Spleen (tissue), 11 donors: ENCODE data around the gene CASP10. TPM values are rescaled to one million over a fixed set of nuclear protein-coding genes. Genes with fewer than 3 reads are reported as not detected.

ENCODE experiments used
- DNase-seq: peaks from one replicate; pipeline ENCODE4 v3.0.0-alpha.2; 2020
- H3K27ac ChIP-seq, 8 donors: fragments of 200-600 bp; sonication (generic) in 7 of 8; 1 replicate in 4 of 8; 2 replicates in 4 of 8; pipeline versions ENCODE4 v1.5.0 to v1.8.0; 2016 to 2021; ENCODE audit warnings: inconsistent platforms in 4 of 8, mild to moderate bottlenecking in 4 of 8, moderate library complexity in 1 of 8
- H3K27me3 ChIP-seq, 7 donors: fragments of 200-600 bp; sonication (generic) in 6 of 7; replicated peaks in 1 of 7; 1 replicate in 4 of 7; 2 replicates in 3 of 7; pipeline versions ENCODE4 v1.5.0 to v1.8.0; 2016 to 2021; ENCODE audit warnings: inconsistent platforms in 3 of 7, mild to moderate bottlenecking in 1 of 7
- H3K36me3 ChIP-seq, 6 donors: fragments of 200-600 bp; sonication (generic) in 5 of 6; 1 replicate in 4 of 6; 2 replicates in 2 of 6; pipeline versions ENCODE4 v1.5.0 to v1.8.0; 2016 to 2021; ENCODE audit warnings: inconsistent platforms in 2 of 6
- H3K4me1 ChIP-seq, 6 donors: fragments of 200-600 bp; sonication (generic) in 5 of 6; 1 replicate in 3 of 6; 2 replicates in 3 of 6; pipeline versions ENCODE4 v1.5.0 to v1.8.0; 2016 to 2021; ENCODE audit warnings: inconsistent platforms in 3 of 6
- H3K4me3 ChIP-seq, 8 donors: fragments of 200-600 bp; sonication (generic) in 7 of 8; 1 replicate in 4 of 8; 2 replicates in 4 of 8; pipeline versions ENCODE4 v1.5.0 to v1.8.0; 2016 to 2021; ENCODE audit warnings: inconsistent platforms in 4 of 8, mild to moderate bottlenecking in 4 of 8, moderate library complexity in 2 of 8
- H3K9me3 ChIP-seq, 8 donors: fragments of 200-600 bp; sonication (generic) in 7 of 8; 1 replicate in 4 of 8; 2 replicates in 4 of 8; pipeline versions ENCODE4 v1.5.0 to v1.8.0; 2016 to 2021; ENCODE audit warnings: inconsistent platforms in 4 of 8
- POLR2A ChIP-seq, 3 donors: fragments of 450-650 bp; IDR thresholded peaks; one replicate each; pipeline ENCODE4 v1.5.1; 2017; ENCODE audit warnings: antibody characterized with exemption in 3 of 3, mild to moderate bottlenecking in 1 of 3
- POLR2AphosphoS5 ChIP-seq, 3 donors: sonication (generic); formaldehyde crosslinking; IDR thresholded peaks; one replicate each; pipeline ENCODE4 v1.5.1; 2017; ENCODE audit warnings: antibody characterized with exemption in 3 of 3
- WGBS, 5 donors: extraction: QIAGEN DNeasy Blood & Tissue Kit in 3 of 5; methylation state at CpG; one replicate each; pipeline versions ENCODE4 v1.1.5 to v1.1.7; 2013 to 2018; 5-methylcytosine and 5-hydroxymethylcytosine counted together
- intact Hi-C: fragments of 100-400 bp; cut with DNase I; formaldehyde crosslinking; loops from one replicate; pipeline ENCODE4 v1.15.0; 2023; ENCODE audit warnings: low total_unique reads
- polyA plus RNA-seq, 3 donors: library from polyadenylated mRNA; stranded (reverse); fragments of 200-250 nt; gene quantifications; one replicate each; pipeline ENCODE4 v1.2.1, GENCODE V29; 2013
- total RNA-seq, 7 donors: library from RNA; depleted of rRNA in 3 of 7; stranded (reverse); fragments of >200 nt in 3 of 7; fragmentation: NEBNext Ultra II Directional in 4 of 7; extraction: Animal tissue kit (Norgen Biotek cat#: 25700) in 4 of 7; gene quantifications; one replicate each; pipeline versions ENCODE4 v1.1.0 to v1.2.1, GENCODE V29; 2016 to 2021
- TF ChIP-seq, protein P1 (sequence below), 11 experiments: fragments of 200-600 bp in 7 of 11; fragments of 450-650 bp in 4 of 11; sonication (generic) in 4 of 11; IDR thresholded peaks in 8 of 11; conservative IDR thresholded peaks in 3 of 11; 1 replicate in 7 of 11; 2 replicates in 4 of 11; pipeline versions ENCODE4 v1.4.0 to v1.8.0; 2016 to 2021; ENCODE audit warnings: antibody characterized with exemption in 11 of 11, inconsistent platforms in 4 of 11, mild to moderate bottlenecking in 1 of 11
- donor health status: healthy with polysubstance abuse.
- donor health status: DM: no; HTN: no; CAD: no; lungs with moderate emphysema.
- donor health status: DM: no; HTN: no; CAD: no.
- donor health status: Bipolar disorder and iron deficiency.
- donor health status: healthy.
- donor health status: DM: no; HTN: no; CAD: no.
- donor health status: DM: yes; HTN: yes; CAD: no.

The CASP10 gene
- total and polyA plus RNA-seq, 10 donors = 5.6 to 75.6 (median 54.6) TPM

DNA sequence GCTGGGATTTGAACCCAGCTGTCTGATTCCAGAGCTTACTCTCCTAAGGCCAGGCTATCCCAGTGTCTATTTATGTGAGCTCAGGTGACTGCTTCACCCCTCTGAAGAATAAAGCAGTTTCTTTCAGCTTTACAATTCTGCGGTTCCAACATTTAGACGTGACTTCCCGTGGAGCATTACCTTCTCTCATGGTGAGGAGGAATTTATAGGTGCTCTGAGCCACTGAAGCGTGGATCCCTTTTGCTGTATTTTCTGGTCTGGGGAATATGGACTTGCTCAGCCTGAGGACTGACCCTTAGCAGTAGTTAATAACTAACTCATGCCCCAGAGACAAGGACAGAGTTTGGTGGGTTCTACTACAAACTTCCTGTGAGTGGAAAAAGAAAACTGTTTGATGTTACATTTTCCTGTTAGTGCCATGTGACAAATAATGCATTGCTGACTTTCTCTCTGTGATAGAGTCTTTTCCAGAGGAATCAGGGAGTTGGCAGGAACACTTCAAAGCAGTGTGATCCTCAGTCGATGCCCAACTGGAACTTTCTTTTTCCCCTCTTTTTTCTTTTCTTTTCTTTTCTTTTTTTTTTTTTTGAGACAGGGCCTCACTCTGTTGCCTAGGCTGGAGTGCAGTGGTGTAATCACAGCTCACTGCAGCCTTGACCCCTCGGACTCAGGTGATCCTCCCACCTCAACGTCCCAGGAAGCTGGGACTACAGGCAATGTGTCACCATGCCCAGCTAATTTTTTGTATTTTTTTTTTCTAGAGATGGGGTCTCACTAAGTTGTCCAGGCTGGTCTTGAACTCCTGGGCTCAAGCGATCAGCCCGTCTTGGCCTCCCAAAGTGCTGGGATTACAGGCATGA lies 21.9 kb downstream of the CASP10 start:
- no peak for TF ChIP-seq POLR2A (IDR thresholded peaks at IDR 0.05)
- TF ChIP-seq, protein P1, sequence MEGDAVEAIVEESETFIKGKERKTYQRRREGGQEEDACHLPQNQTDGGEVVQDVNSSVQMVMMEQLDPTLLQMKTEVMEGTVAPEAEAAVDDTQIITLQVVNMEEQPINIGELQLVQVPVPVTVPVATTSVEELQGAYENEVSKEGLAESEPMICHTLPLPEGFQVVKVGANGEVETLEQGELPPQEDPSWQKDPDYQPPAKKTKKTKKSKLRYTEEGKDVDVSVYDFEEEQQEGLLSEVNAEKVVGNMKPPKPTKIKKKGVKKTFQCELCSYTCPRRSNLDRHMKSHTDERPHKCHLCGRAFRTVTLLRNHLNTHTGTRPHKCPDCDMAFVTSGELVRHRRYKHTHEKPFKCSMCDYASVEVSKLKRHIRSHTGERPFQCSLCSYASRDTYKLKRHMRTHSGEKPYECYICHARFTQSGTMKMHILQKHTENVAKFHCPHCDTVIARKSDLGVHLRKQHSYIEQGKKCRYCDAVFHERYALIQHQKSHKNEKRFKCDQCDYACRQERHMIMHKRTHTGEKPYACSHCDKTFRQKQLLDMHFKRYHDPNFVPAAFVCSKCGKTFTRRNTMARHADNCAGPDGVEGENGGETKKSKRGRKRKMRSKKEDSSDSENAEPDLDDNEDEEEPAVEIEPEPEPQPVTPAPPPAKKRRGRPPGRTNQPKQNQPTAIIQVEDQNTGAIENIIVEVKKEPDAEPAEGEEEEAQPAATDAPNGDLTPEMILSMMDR (IDR thresholded peaks at IDR 0.05 in 8 of 11, conservative IDR thresholded peaks at IDR 0.05 in 3 of 11) = no peak
- no peak for TF ChIP-seq POLR2AphosphoS5 (IDR thresholded peaks at IDR 0.05)
- intact Hi-C loops = no loop called here
- peak overlapping the region in 5 of 8 donors; percentile 5 to 52 (median 34) for H3K27ac ChIP-seq
- H3K36me3 ChIP-seq = peaks cover 0 to 87% (median 31%) of the 10 kb centered on the region in 6 donors
- no peak overlapping the region for H3K4me3 ChIP-seq
- DNase-seq = no peak
- H3K9me3 ChIP-seq = no peaks in the 10 kb centered on the region
- WGBS, 5 donors = 83 to 85% (median 84%) methylated on average over 9 of the region's 9 CpGs
- no peaks in the 10 kb centered on the region for H3K27me3 ChIP-seq
- H3K4me1 ChIP-seq = peaks cover 3 to 51% (median 29%) of the 10 kb centered on the region in 6 donors

DNA sequence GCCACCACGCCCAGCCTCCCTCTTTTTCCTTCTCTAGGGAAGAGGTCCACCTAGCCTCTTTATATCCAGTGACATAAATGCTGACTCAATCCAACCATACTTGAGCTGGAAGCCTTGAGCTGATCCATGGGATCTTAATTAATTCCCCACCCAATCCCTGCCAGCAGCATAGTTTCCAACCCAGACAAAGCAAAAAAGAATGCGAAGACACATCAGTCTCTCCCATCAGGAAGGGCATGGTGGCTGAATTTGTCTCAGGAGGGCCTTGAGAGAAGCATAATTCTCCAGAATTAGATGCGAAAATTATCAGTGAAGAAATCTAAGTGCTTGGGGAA lies 22.5 kb downstream of the CASP10 start:
- Histone ChIP-seq H3K4me1 (peaks cover 3 to 57% (median 29%) of the 10 kb centered on the region in 6 donors), H3K27ac (peak overlapping the region in 5 of 8 donors; percentile 5 to 52 (median 14)), H3K4me3 (no peak overlapping the region), H3K27me3 (no peaks in the 10 kb centered on the region), H3K36me3 (peaks cover 0 to 87% (median 27%) of the 10 kb centered on the region in 6 donors), H3K9me3 (no peaks in the 10 kb centered on the region)
- WGBS, 5 donors = 87 to 95% (median 92%) methylated on average over 3 of the region's 3 CpGs
- TF ChIP-seq, protein P1 (IDR thresholded peaks at IDR 0.05 in 8 of 11, conservative IDR thresholded peaks at IDR 0.05 in 3 of 11) = no peak
- no peak for TF ChIP-seq POLR2A (IDR thresholded peaks at IDR 0.05)
- TF ChIP-seq POLR2AphosphoS5 (IDR thresholded peaks at IDR 0.05) = no peak
- DNase-seq = no peak
- intact Hi-C loops = no loop called here

GRCh38 chr2:201208563-201209252 lies 25.8 kb downstream of the CASP10 start:
- no peaks in the 10 kb centered on the region for H3K9me3 ChIP-seq
- peaks cover 0 to 65% (median 13%) of the 10 kb centered on the region in 6 donors for H3K36me3 ChIP-seq
- TF ChIP-seq POLR2A (IDR thresholded peaks at IDR 0.05) = no peak
- TF ChIP-seq POLR2AphosphoS5 (IDR thresholded peaks at IDR 0.05) = peak in 2 of 3 donors; percentile 27 to 70
- TF ChIP-seq, protein P1 (IDR thresholded peaks at IDR 0.05 in 8 of 11, conservative IDR thresholded peaks at IDR 0.05 in 3 of 11) = no peak
- H3K27ac ChIP-seq = peak overlapping the region in 6 of 8 donors; percentile 5 to 89 (median 74)
- peak; percentile 87 for DNase-seq
- intact Hi-C loops = no loop called here
- 49 to 66% (median 57%) methylated on average over 12 of the region's 12 CpGs for WGBS, 5 donors
- H3K4me1 ChIP-seq = peaks cover 0 to 44% (median 23%) of the 10 kb centered on the region in 6 donors
- H3K4me3 ChIP-seq = peak overlapping the region in 1 of 8 donors; percentile 46
- no peaks in the 10 kb centered on the region for H3K27me3 ChIP-seq

GRCh38 chr2:201215963-201216362 lies 33.0 kb downstream of the CASP10 start:
- no peaks in the 10 kb centered on the region for H3K27me3 ChIP-seq
- TF ChIP-seq POLR2AphosphoS5 (IDR thresholded peaks at IDR 0.05) (no peak), POLR2A (IDR thresholded peaks at IDR 0.05) (no peak)
- TF ChIP-seq, protein P1 (IDR thresholded peaks at IDR 0.05 in 8 of 11, conservative IDR thresholded peaks at IDR 0.05 in 3 of 11) = no peak
- WGBS, 5 donors = 92 to 98% (median 96%) methylated on average over 4 of the region's 4 CpGs
- H3K27ac ChIP-seq = no peak overlapping the region
- intact Hi-C loops = no loop called here
- no peaks in the 10 kb centered on the region for H3K9me3 ChIP-seq
- DNase-seq = no peak
- H3K4me1 ChIP-seq = peaks cover 0 to 41% (median 22%) of the 10 kb centered on the region in 6 donors
- peaks cover 0 to 53% (median 30%) of the 10 kb centered on the region in 6 donors for H3K36me3 ChIP-seq
- H3K4me3 ChIP-seq = no peak overlapping the region
